RPMI8226 (cell line): Measurements from ENCODE around the gene NUDT5.
A peak's percentile ranks its signal among the peaks of the same experiment; 100 is the strongest.
"Not testable (repeated sequence)": the region's sequence is repeated elsewhere in the genome, so short reads cannot be mapped to it uniquely, and the experiment has no call there.

Experiments used
- DNase-seq: peaks from one replicate; pipeline ENCODE4 v3.0.0-alpha.2; 2015

Gene NUDT5

DNA sequence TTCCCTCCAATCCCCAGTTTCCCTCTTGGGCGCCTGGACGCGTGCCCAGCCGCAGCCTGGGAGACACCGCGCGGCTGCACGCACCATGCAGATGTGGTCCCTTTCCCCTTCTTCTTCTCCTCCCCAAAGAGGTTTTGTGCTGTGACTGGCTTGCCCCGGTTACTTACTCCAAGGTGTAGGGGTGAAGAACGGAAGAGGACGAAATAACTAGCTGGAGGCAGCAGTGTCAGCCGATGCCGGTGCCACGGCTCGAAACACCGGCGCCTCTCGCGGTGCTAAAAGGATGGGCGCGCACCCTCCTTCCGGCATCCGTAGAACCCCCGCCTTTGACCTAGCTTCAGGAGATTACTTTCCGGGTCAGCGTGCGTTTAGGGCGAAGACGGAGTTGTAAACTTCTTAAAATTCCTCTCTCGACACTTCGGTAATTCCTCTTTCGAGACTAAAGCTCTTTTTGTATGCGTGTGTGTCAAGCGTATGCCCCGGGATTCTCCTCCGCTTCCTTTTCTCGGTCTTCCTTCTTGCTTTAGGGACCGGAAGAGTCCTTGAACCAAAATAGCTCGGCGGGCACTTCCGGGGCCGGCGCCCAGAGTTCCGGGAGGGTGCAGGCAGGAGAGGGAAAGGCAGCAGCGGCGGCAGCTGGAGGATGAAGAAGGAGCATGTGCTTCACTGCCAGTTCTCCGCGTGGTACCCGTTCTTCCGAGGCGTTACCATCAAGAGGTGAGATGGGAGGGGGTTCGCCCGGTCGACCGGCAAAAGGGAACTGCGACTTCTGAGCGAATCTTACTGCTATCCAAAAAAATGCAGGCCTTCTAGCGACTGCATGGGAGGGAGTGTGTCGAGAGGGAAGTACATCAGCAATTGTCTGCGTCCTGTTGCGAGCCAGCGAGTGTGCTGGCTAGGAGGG, at the start of gene NUDT5, which contains the start of gene CDC123:
NUDT5 (minus strand) TSS at position 289 of the 904 bp plus-strand sequence. CDS start 9,600 bp downstream, outside the sequence.
CDC123 (plus strand) TSS at position 586 of the 904 bp plus-strand sequence; CDS start at position 644, 58 bp downstream.
- peak; percentile 92 for DNase-seq

DNA sequence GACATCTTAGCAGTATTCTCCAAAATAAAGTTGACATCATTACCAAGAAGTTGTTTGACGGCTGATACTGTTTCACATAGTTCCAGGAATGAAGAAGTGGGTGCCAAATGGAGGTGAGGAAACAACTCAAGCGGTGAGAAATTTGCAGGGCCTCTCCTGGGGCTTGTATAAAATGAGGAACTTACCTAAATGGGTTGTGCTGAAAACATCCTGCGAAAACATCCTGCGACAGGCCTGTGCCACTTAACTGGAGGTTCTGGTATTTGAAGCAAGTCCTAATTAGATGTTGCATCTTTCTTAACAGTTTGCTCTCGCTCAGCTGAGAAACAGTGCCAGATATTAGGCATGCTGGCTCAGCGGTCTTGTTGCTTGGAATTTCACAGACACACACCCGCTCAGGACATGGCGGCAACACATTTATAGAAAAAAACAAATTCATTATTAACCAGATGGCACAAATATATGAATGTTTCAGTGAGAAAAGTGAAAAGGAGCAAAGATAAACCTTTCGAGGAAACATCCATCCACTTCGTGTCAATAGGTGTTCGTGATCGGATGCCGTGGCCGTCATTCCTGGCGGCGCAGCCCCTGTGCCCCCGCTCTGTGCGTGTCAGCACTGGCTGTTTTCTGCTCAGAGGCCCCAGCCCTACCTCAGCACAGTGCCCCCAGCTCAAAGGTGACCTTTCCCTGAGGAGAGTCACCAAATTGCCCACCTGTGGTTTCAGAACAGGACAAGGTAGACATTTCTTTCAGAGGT, 48.4 kb upstream of the NUDT5 start:
- DNase-seq = no peak

DNA sequence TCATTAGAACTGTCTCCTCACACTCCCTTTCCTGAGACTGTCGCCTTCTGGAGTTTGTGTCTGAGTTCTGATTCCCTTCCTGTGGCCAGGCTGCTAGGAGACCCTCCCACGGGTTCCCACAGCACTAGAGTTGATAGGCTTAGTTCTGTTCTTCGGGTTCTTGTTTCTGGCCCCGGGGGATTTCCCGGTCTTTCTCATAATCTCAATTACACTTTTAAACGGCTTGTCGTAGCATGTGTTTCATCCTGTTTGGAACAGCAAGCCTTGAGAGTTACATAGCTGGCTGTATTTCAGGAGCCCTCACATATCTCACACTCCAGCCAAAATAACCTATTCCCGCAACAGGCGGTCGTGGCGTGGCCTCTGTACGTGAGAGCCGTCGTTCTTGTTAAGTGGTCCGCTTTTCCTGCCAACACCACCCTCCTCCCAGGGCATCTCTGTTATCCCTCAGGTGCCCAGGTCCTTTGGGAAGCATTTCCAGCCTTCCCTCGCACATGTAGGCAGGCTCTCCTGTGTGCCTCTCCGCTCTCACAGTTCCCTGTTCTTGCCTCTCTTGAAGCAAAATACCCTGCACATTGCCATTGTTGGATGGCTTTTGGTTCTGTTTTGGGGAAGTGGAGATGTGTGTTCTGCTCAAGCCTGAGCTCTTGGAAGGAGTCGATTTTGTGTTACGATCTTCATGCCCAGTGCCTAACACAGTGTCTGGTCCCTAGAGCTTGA, 46.3 kb upstream of the NUDT5 start:
- DNase-seq = no peak

DNA sequence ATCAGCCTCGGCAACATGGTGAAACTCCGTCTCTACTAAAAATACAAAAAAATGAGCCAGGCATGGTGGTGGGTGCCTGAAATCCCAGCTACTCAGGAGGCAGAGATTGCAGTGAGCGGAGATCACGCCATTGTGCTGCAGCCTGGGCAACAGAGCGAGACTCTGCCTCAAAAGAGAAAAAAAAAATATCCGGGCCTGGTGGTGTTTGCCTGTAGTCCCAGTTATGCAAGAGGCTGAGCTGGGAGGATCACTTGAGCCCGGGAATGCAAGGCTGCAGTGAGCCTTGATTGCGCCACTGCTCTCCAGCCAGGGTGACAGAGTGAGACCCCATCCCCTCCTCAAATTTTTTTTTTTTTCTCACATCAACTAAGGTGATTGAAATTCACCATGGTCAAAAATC, 43.1 kb upstream of the NUDT5 start:
- DNase-seq = no peak

DNA sequence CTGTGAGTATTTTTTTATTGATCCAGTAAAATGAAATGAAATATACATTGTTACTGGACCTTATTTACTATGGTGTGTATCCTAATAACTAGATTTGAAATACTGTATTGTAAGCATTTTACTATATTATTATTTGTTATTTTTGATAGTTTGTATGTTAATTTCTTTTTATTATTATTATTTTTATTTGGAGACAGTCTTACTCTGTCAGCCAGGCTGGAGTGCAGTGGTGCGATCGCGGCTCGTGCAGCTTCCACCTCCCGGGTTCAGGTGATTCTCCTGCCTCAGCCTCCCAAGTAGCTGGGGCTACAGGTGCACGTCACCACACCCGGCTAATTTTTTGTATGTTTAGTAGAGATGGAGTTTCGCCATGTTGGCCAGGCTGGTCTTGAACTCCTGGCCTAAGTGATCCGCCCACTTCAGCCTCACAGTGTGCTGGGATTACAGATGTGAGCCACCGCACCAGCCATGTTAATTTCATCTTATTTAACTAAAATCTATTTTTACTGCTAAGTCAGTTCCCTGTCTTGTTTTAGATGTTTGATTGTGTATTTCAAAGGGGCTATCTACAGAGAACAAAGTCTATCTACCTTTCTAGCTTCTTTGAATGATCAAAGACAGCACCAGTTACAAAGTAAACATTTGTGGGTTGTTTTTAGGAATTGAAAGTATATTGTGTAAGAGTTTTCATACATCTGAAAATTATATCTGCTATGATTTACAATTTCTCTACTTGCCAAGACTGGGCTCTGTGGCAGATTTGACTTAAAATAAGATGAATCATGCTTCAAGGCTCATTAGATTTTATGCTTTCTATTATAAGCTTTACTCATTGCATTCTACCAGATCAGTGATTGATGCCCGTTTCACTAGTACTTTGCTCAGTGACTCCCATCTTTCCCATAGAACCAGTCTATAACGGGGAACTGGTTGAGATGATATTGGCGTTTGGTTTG, 41.9 kb upstream of the NUDT5 start:
- no peak for DNase-seq

DNA sequence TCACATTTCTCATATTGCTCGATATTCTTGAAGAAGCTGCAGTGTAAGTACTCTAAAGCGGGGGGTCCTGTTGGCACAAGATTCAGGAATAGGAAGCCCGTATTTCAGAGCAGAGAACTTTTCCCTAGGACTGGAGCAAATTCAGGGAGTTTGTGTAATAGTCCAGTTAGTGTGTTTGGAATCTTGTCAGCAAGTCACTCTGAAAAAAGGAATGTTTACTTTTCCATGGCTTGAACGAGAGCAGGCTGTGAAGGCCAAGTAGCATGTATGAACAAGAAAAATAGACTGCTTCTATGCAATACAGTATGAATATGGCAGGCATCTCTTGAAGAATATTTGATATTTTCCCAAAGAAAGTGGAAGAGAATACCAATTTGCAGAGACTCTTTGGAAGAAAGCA, 40.1 kb upstream of the NUDT5 start:
- no peak for DNase-seq

DNA sequence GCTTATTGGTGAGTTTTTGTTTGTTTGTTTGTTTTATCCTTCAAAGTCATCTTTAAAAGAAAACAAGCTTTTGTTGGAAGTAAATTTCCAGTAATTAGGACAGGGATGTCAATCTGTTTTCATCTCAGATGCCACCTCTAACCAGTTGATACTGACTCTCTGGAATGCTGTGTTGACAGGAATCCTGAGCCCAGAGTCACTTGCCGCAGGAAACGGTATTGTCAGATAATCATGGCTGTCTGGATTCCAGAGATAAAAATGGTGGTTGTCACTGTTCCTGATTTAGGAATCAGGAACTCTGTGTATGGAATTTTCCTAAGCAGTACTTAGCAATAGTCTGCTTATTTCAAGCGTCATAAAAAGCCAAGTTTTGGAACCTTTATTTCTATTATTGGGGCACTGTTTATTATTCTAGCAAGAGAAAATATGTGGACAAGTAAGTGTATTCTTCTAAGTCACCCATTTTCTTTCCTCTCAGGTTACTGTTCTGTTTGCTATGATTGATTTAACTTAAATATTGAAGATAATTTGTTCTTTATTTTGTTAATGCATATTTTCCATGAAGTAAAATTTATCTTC, 39.5 kb upstream of the NUDT5 start:
- no peak for DNase-seq

DNA sequence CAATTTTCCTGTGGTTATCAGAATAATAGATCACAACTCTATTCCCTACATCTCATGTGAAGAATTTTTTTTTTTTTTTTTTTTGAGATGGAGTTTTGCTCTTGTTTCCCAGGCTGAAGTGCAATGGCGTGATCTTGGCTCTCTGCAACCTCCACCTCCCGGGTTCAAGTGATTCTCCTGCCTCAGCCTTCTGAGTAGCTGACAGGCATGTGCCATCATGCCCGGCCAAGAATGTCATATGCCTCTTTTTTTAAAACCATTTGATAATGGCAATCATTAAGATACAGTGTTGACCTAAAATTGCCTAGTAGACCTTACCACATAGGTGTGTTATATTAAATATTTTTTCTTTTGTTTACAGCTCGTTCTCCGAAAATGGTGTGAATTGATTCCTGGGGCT, 39.0 kb upstream of the NUDT5 start:
- DNase-seq = not testable (repeated sequence)

DNA sequence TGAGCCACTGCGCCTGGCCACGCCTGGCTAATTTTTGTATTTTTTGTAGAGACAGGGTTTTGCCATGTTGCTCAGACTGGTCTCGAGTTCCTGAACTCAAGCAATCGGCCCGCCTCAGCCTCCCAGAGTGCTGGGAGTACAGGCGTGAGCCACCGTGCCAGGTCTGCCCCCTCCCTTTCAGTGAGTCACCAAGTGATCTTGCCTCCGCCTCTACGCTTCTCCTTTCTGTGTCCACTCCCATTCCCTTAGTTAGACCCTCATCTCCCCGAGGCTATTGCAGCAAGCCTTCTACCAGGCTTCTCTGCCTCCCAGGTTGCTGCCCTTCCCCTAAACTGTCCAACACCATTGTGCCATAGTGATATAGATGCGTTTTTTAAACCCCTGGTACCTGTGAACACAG, 33.2 kb upstream of the NUDT5 start:
- no peak for DNase-seq

DNA sequence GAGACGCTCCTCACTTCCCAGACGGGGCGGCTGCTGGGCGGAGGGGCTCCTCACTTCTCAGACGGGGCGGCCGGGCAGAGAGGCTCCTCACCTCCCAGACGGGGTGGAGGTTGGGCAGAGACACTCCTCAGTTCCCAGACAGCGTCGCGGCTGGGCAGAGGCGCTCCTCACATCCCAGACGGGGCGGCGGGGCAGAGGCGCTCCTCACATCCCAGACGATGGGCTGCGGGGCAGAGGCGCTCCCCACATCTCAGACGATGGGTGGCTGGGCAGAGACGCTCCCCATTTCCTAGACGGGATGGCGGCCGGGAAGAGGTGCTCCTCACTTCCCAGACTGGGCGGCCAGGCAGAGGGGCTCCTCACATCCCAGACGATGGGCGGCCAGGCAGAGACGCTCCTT, 30.7 kb upstream of the NUDT5 start:
- DNase-seq = not testable (repeated sequence)

DNA sequence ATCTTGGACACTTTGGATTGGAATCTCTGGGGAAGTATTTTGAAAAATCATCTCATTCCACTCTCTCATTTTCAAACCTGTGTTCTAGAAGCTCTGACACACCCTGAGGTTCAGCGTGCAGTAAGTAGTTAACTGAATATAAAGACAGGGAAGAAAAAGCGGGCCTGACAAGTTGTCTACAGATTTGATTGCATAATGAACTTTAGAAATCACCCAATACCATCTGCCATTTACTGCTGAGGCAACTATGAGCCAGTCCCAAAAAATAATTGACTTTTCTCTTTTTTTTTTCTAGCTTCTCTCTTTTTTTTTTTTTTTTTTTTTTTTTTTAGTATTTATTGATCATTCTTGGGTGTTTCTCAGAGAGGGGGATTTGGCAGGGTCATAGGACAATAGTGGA, 29.8 kb upstream of the NUDT5 start:
- no peak for DNase-seq

DNA sequence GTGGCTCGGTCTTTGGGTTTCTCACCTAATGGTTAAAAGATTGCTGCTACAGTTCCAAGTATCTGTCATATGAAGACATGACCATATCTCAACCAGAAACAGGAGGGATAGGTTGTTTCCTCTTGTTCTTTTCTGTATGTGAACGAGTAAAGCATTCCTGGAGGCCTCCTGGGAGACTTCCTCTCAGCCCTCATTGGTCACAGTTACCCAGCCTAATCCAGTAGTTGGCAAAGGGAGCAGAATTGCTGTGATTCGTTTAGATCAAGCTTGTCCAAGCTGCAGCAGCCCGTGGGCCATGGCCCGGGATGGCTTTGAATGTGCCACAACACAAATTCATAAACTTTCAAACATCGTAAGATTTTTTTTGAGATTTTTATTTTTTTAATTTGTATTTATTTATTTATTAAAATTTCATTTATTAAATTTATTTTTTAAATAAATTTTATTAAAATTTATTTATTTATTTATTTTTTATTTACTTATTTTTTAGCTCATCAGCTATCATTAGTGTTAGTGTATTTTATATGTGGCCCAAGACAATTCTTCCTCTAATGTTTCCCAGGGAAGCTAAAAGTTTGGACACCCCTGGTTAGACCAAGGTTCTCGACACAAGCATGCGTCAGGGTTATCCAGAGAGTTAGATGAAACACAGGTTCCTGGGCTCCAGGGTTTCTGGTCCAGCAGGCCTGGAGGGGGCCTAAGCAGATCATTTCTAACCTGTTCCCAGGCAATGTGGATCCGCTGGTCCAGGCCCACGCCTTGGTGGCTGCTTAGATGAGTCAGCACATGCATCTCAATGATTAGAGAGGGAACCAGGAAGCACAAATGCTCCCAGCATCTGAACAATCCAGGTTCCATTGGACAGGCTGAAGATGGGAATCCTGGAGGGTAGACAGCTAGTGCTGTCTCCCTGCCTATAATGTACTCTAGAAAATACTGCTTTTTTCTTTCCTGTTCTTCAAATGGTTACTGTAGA, 25.9 kb upstream of the NUDT5 start:
- DNase-seq = no peak

DNA sequence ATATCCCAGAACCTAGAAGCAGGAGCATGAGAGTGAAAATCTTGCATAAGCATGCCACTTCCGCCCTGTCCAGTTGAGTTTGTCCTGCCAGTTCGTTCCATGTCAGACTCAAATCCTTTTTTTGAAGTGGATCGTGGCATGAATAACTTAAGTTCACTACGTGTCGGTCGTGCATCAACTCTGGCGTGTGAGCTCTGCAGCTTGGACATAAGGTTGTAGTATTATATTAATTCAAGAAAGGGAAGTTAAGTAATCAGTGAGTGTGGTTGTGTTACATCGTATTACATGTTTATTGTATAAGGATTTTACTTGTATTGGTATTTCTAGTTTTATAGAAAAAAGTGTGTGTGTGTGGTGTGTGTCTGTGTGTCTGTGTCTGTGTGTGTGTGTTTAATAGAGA, 23.3 kb upstream of the NUDT5 start:
- no peak for DNase-seq

DNA sequence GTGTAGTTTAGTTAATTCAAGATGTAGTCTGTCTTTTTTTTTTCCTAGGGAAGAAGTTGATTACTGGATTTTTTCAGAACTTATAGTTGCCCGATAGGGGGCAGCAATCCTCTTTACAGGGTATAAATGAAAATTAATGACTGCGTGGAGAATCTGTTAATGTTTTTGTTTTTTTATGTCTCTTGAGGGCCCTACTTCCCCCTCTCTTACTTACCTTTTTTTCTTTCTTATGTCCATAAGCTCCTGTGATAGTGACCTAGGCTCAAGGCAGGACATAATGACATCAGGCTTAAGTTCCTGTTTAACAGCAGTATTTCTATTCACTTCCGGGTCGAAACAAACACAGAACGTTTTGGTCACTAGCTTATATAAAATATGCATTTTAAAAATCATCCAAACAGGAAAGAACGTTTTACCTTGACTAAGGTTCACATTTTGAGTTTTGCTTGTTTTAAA, 19.1 kb upstream of the NUDT5 start:
- peak; percentile 61 for DNase-seq

DNA sequence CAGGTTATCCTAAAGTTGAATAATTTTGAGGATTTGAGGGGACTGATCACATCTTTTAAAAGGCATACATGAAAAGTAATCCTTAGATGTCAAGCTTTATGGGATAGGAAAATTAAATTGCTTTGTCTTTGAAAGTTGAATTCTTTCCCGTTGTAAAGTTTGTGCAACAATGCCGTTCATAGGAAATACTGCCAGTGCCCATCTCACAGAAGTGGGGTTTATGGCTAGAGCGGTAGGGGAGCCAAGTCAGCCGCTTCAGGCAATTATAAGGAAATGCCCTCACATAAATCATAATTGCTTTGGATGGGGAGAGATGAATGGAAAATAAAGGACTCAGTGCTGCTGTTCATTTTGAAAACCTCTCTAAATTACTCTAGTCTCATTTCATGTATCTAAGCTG, 18.4 kb upstream of the NUDT5 start:
- no peak for DNase-seq

DNA sequence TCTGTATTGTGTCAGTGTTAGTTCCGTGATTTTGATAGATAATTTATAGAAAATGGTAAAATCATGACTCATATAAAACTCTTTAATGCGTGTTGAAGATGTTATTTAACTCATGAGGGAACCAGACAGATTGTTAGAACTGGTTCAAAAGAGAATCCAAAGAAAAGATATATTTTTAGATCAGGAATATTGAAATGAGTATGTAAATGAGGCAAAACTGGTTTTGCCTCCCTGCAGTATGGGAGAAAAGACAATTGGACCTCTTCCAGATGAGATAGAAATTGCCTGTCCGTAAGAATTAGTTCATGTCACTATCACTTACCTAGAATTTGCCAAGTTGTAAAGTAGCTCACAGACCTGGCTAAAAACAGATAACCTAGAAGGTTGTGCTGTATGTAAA, 17.9 kb upstream of the NUDT5 start:
- no peak for DNase-seq

DNA sequence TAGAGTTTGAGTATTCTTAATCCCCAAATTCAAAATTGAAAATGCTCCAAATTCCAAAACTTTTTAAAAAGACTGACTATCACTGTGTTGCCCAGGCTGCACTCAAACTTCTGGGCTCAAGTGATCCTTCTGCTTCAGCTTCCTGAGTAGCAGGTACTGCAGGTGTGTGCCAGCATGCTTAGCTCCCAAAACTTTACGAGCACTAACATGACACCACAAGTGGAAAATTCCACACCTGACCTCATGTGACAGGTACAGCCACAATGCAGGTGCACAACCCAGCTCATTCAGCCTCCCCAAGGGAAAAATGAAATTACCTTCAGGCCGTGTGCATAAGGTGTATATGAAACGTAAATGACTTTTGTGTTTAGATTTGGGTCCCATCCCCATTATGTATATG, 16.8 kb upstream of the NUDT5 start:
- peak; percentile 21 for DNase-seq

DNA sequence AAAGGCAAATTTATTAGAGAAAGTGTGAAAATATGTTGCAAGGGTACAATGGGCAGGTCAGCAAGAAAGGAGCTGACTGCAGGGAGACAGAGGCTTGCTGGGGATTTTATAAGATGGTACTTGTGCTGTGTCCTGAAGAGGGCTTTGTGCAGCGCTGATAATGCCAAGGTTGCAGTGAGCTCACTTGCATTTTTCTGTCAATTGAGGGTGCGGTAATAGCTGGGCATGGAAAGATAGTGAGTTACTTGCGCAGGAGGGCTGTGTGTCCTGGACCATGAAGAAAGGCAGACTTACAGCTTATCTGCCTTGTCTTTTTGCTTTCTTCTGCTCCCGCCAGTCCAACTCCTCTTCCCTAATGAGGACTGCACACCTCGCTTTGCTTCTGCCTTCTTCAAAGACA, 12.8 kb upstream of the NUDT5 start:
- DNase-seq = no peak

DNA sequence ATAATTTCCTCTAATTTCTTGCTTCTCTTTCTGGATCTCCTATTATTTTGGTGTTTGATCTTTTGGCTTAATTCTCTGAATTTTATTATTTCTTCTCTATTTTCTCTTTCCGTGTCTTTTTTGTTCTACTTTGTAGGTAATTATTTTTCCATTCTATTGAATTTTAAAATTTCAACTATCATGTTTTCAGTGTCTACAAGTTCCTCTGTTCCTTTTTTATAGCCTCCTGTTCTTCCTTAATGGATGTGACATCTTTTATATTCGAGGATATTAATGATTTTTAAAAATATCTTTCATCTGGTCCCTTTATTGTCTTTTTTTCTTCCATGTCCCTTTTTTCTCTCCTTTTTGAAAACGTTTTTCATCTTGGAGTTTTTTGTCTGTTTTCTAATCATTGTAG, 11.4 kb upstream of the NUDT5 start:
- DNase-seq = no peak

DNA sequence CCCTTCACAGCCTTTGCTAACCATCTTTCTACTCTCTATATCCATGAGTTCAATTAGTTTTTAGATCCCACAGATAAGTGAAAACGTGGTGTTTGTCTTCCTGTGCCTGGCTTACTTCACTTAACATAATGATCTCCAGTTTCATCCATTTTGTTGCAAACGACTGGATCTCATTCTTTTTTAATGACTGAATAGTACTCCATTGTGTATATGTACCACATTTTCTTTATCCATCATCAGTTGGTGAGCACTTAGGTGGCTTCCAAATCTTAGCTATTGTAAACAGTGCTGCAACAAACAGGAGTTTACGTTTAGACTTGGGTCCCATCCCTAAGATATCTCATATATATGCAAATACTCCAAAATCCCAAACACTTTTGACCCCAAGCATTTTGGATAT, 9.4 kb upstream of the NUDT5 start:
- DNase-seq = no peak
